ENCODE data around the gene IL27RA. TPM values are rescaled to one million over a fixed set of nuclear protein-coding genes. Genes with fewer than 3 reads are reported as not detected.

IL27RA gene
- total RNA-seq = 10 to 100 TPM; 25.0 to 26.7 TPM
- 59.8 TPM for polyA plus RNA-seq (2013, experiment 1 of 2)
- polyA plus RNA-seq (2013, experiment 2 of 2) = 56.1 TPM
- total RNA-seq = 85.8 to 257 (median 142) reads per million in 172 experiments

DNA sequence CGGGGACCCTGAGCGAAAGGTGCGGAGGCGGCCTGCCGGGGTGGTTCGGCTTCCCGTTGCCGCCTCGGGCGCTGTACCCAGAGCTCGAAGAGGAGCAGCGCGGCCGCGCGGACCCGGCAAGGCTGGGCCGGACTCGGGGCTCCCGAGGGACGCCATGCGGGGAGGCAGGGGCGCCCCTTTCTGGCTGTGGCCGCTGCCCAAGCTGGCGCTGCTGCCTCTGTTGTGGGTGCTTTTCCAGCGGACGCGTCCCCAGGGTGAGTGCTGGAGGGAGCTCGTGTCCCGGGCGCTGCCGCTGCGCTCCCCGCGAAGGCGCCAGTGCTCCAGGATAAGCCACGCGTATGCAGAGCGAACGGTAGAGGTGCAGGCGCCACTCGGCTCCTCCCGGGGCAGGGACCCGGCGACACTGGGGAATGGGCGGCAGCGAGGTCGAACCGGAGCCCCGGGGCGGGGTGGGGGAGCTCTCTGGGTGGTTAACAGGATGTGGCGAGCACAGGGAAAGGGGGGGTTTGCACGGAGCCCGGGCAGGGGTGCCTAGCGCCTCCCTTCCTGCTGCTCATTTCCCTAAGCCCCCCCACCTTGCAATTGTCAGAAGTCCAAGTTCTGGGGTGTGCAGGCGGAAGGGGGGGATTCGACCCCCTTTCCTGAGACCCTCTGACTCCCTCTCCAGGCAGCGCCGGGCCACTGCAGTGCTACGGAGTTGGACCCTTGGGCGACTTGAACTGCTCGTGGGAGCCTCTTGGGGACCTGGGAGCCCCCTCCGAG, at the start of gene IL27RA:
Gene IL27RA, plus strand, starts transcription at position 44 of the 762 bp plus-strand sequence. Its CDS starts 111 bp downstream, at position 155.
- H3K27me3 ChIP-seq (ENCODE audit: control insufficient read depth in 1 of 2, insufficient read depth in 2 of 2, low read length in 2 of 2) = no peaks in the 10 kb centered on the region
- H3K4me1 ChIP-seq (ENCODE audit: insufficient read depth, low read length) = peaks cover 49% of the 10 kb centered on the region
- peak within 1 kb of the TSS; percentile 93 to 98 for H3K27ac ChIP-seq (ENCODE audit: low read depth in 1 of 2, low read length in 2 of 2)
- H3K36me3 ChIP-seq (ENCODE audit: insufficient read depth, low read length) = peaks cover 22% of the 10 kb centered on the region
- Mint-ChIP-seq H3K27me3 (no peaks in the 10 kb centered on the region), H3K4me1 (ENCODE audit: low read depth) (peaks cover 36% of the 10 kb centered on the region), H3K9me3 (no peaks in the 10 kb centered on the region), H3K36me3 (ENCODE audit: low read depth) (peaks cover 36% of the 10 kb centered on the region), H3K27ac (peak within 1 kb of the TSS; percentile 94), H3K4me3 (peak within 1 kb of the TSS; percentile 98)
- ATAC-seq (ENCODE audit: poor library complexity) = peak; percentile 82
- no peak for TF ChIP-seq CTCF (IDR thresholded peaks at IDR 0.05)
- CTCF ChIA-PET = interaction anchor here (0.5 to 1.8 kb wide), 17 partner anchors 11 to 750 kb away, joined by 3 to 9 read pairs (median 3); partner anchors contain the start of gene DCAF15
- peak within 1 kb of the TSS; percentile 86 for H3K4me3 ChIP-seq (ENCODE audit: low read length)
- H3K9me3 ChIP-seq (ENCODE audit: control insufficient read depth in 1 of 2, insufficient read depth in 1 of 2, low read length in 2 of 2) = no peaks in the 10 kb centered on the region
- peak; percentile 67 to 94 (median 83) for DNase-seq
- POLR2A ChIA-PET = interaction anchor here (0.6 to 3.8 kb wide), 42 partner anchors 9 to 487 kb away, joined by 3 to 117 read pairs (median 5); partner anchors contain the start of genes ASF1B, BRME1, CC2D1A and DCAF15
- intact Hi-C loops (cut with DNase I, micrococcal nuclease) = loop anchor here (1.0 to 5.0 kb wide), 6 partner anchors 23 to 152 kb away; partner anchors contain the start of genes DCAF15 (in 1 of the 2) and RFX1 (in 1 of the 2)

DNA sequence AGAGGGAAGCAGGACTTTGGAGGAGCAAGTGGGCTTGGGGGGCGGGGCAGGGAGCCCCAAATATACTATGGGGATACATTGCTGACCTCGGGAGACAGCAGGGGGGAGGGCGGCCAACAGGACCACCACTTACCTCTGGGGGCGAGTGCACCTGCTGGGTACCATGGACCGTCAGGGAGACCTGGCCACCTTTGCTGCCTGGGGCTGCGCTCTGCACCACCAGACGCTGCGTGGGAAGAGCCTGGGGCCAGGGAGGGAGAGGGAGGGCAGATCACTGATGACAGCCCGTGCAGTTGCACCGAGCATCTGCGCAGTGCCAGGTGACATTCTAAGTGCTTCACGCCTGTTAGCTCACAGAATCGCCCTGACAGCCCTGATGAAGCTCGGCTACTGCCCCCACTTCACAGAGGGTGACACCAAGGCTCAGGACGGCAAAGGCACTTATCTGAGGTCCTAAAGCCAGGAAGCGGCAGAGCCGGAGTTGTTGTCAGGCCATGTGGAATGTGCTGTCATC, 49.5 kb upstream of the IL27RA start:
- Histone ChIP-seq H3K27me3 (ENCODE audit: control insufficient read depth in 1 of 2, insufficient read depth in 2 of 2, low read length in 2 of 2) (no peaks in the 10 kb centered on the region), H3K9me3 (ENCODE audit: control insufficient read depth in 1 of 2, insufficient read depth in 1 of 2, low read length in 2 of 2) (no peaks in the 10 kb centered on the region), H3K36me3 (ENCODE audit: insufficient read depth, low read length) (peaks cover 15% of the 10 kb centered on the region), H3K4me3 (ENCODE audit: low read length) (no peak overlapping the region), H3K27ac (ENCODE audit: low read depth in 1 of 2, low read length in 2 of 2) (no peak overlapping the region), H3K4me1 (ENCODE audit: insufficient read depth, low read length) (peaks cover 84% of the 10 kb centered on the region)
- ATAC-seq (ENCODE audit: poor library complexity) (no peak), DNase-seq (peak in 1 of 14 experiments; percentile 20)
- CTCF ChIA-PET = interaction anchor here (0.6 kb wide), 1 partner anchor 227 kb away, joined by 3 read pairs; no protein-coding TSS in a partner anchor
- POLR2A ChIA-PET = interaction anchor here (0.9 to 4.8 kb wide), 3 partner anchors 21 to 50 kb away, joined by 3 to 33 read pairs (median 5); partner anchors contain the start of gene IL27RA
- intact Hi-C loops (cut with DNase I, micrococcal nuclease) = no loop called here
- Mint-ChIP-seq H3K4me3 (no peak overlapping the region), H3K27me3 (no peaks in the 10 kb centered on the region), H3K27ac (peak overlapping the region; percentile 56), H3K36me3 (ENCODE audit: low read depth) (peaks cover 5% of the 10 kb centered on the region), H3K4me1 (ENCODE audit: low read depth) (peaks cover 65% of the 10 kb centered on the region), H3K9me3 (no peaks in the 10 kb centered on the region)
- no peak for TF ChIP-seq CTCF (IDR thresholded peaks at IDR 0.05)

DNA sequence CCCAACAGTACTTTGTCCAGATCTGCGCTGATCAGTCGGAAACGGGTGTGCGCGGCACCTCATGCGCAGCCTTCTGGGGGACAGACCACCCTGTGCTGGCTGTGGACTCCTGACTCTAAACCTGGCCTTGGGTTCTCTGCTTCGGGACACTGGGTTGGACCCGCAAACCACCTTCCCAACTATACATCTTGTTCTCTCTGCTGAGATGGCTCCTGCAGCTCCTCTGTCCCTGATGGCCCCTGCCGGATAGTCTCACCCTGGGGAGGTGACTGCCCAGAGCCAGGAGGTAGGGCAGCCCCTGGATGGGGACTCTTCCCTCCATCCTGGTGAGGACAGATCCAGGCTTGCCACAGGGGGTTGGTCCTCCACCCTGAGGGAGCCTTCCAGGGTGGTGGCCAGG, 48.8 kb upstream of the IL27RA start:
- CTCF ChIA-PET = interaction anchor here (0.6 kb wide), 1 partner anchor 228 kb away, joined by 3 read pairs; no protein-coding TSS in a partner anchor
- H3K9me3 Mint-ChIP-seq = no peaks in the 10 kb centered on the region
- H3K4me3 Mint-ChIP-seq = no peak overlapping the region

More for the DNA sequence above, 48.8 kb upstream of the IL27RA start:
- H3K27me3 ChIP-seq (ENCODE audit: control insufficient read depth in 1 of 2, insufficient read depth in 2 of 2, low read length in 2 of 2) = no peaks in the 10 kb centered on the region
- no peak for ATAC-seq (ENCODE audit: poor library complexity)
- H3K36me3 ChIP-seq (ENCODE audit: insufficient read depth, low read length) = peaks cover 12% of the 10 kb centered on the region
- POLR2A ChIA-PET = interaction anchor here (0.9 to 4.8 kb wide), 3 partner anchors 21 to 48 kb away, joined by 3 to 33 read pairs (median 6); partner anchors contain the start of genes IL27RA and RFX1
- Mint-ChIP-seq H3K36me3 (ENCODE audit: low read depth) (peaks cover 5% of the 10 kb centered on the region), H3K27me3 (no peaks in the 10 kb centered on the region), H3K27ac (peak overlapping the region; percentile 97), H3K4me1 (ENCODE audit: low read depth) (peaks cover 72% of the 10 kb centered on the region)
- intact Hi-C loops (cut with DNase I, micrococcal nuclease) = no loop called here
- no peak for DNase-seq
- no peaks in the 10 kb centered on the region for H3K9me3 ChIP-seq (ENCODE audit: control insufficient read depth in 1 of 2, insufficient read depth in 1 of 2, low read length in 2 of 2)
- H3K27ac ChIP-seq (ENCODE audit: low read depth in 1 of 2, low read length in 2 of 2) = peak overlapping the region; percentile 70
- TF ChIP-seq CTCF (IDR thresholded peaks at IDR 0.05) = no peak
- H3K4me3 ChIP-seq (ENCODE audit: low read length) = no peak overlapping the region
- peaks cover 91% of the 10 kb centered on the region for H3K4me1 ChIP-seq (ENCODE audit: insufficient read depth, low read length)
